Activated CD4-positive, alpha-beta memory T cell treated with anti-CD3 and anti-CD28 coated beads for 36 hours (primary cell): ENCODE data around the gene ZNF184. TPM values are rescaled to one million over a fixed set of nuclear protein-coding genes. Genes with fewer than 3 reads are reported as not detected.
A peak's percentile ranks its signal among the peaks of the same experiment; 100 is the strongest.

ENCODE experiments used
- CTCF ChIA-PET: fragments of 350-600 bp; sonication (Branson Sonifier 250); formaldehyde crosslinking; loops from one replicate; lab custom pipeline; 2021; ENCODE audit warnings: antibody characterized with exemption, inconsistent platforms; lab: Charles Lee
- POLR2A ChIA-PET: fragments of 350-600 bp; sonication (Branson Sonifier 250); formaldehyde crosslinking; loops from one replicate; lab custom pipeline; 2021; ENCODE audit warnings: antibody characterized with exemption; lab: Charles Lee
- DNase-seq: peaks from one replicate; pipeline ENCODE4 v3.0.0-alpha.2; 2020
- H3K27ac Mint-ChIP-seq: one replicate; pipeline ENCODE4 v1.8.0; 2021; ENCODE audit warnings: mixed read lengths
- H3K27me3 Mint-ChIP-seq: one replicate; pipeline ENCODE4 v1.8.0; 2021; ENCODE audit warnings: mixed read lengths
- H3K36me3 Mint-ChIP-seq: one replicate; pipeline ENCODE4 v1.8.0; 2021; ENCODE audit warnings: mixed read lengths
- H3K4me1 Mint-ChIP-seq: one replicate; pipeline ENCODE4 v1.8.0; 2021; ENCODE audit warnings: low read depth, mixed read lengths
- H3K4me3 Mint-ChIP-seq: one replicate; pipeline ENCODE4 v1.8.0; 2021; ENCODE audit warnings: mild to moderate bottlenecking, mixed read lengths
- H3K9me3 Mint-ChIP-seq: one replicate; pipeline ENCODE4 v1.8.0; 2021; ENCODE audit warnings: mixed read lengths
- intact Hi-C: fragments of 100-400 bp; cut with micrococcal nuclease; formaldehyde crosslinking; loops from one replicate; pipeline ENCODE4 v1.15.1; 2023
- total RNA-seq, 2 experiments: library from RNA; stranded (reverse); gene quantifications; one replicate each; pipeline ENCODE4 v1.2.3, GENCODE V29; 2021

ZNF184 gene
- total RNA-seq, 2 experiments from 2014 or later, result 12.2 to 12.7 TPM

- ChIA-PET POLR2A (interaction anchor here (1.4 kb wide), 1 partner anchor 15 kb away, joined by 3 read pairs; no protein-coding TSS in a partner anchor), CTCF (interaction anchor here (1.1 to 4.4 kb wide), 3 partner anchors 13 to 249 kb away, joined by 3 to 18 read pairs (median 5); no protein-coding TSS in a partner anchor)
- DNase-seq, result peak; percentile 86
- intact Hi-C loops, result loop anchor here (1.0 to 10.0 kb wide), 7 partner anchors 15 to 969 kb away; partner anchors contain the start of gene HMGN4
- Mint-ChIP-seq H3K27me3 (peaks cover 10% of the 10 kb centered on the region), H3K36me3 (peaks cover 2% of the 10 kb centered on the region), H3K4me3 (peak overlapping the region; percentile 88), H3K4me1 (peaks cover 26% of the 10 kb centered on the region), H3K27ac (peak overlapping the region; percentile 85), H3K9me3 (no peaks in the 10 kb centered on the region)
Measured at GRCh38 chr6:27503436-27504030, 30.6 kb upstream of the ZNF184 start.

DNA sequence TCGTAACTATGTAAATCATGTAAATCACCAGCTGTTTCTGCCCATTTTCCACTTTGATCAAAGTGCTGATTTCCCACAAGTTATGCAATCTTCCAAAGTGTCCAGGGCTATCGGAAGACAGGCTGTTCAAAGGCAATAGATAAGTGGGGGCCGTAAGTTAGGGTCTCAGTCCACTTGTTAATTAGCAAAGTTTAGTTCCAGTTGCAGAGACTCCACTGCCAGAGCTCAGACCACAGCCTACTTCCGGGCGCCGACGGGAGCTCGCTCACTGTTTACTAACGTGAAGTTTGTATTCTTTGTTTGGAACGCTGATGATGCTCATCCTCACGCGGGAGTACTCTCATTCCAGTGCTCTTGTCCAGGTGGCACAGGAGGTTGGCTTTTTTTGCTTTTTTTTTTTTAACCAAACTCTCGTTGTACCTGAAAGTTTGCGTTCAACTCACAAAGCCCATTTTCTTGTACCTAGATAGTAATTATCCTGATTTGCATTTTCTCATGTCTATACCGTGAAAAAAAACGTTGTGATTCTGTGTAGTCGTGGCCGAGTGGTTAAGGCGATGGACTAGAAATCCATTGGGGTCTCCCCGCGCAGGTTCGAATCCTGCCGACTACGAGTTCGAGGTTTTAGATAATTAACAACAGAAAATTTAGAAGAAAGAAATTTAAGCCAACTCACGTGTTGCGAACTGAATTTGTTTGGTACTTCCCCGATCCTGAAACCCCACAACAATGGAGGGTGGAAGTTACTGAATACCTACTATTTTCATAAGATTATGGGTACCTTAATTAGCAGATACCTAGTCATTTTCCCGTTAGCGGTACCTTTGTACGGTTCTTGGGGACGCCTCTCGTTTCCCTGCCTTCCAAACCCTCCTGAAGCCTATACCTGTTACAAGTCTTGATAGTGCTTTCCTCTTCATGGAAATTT is 29.9 kb upstream of the ZNF184 start:
- peak; percentile 85 for DNase-seq
- no peaks in the 10 kb centered on the region for H3K9me3 Mint-ChIP-seq
- peaks cover 2% of the 10 kb centered on the region for H3K36me3 Mint-ChIP-seq
- H3K27me3 Mint-ChIP-seq, result peaks cover 13% of the 10 kb centered on the region
- peak overlapping the region; percentile 85 for H3K27ac Mint-ChIP-seq
- H3K4me3 Mint-ChIP-seq, result peak overlapping the region; percentile 88
- POLR2A ChIA-PET, result interaction anchor here (1.0 to 1.2 kb wide), 2 partner anchors 16 to 371 kb away, joined by 3 to 5 read pairs; a partner anchor contains a TSS
- intact Hi-C loops, result loop anchor here (1.0 to 10.0 kb wide), 7 partner anchors 16 to 968 kb away; partner anchors contain the start of gene HMGN4
- H3K4me1 Mint-ChIP-seq, result peaks cover 26% of the 10 kb centered on the region
- CTCF ChIA-PET, result interaction anchor here (0.6 to 1.6 kb wide), 3 partner anchors 16 to 190 kb away, joined by 3 to 11 read pairs (median 3); no protein-coding TSS in a partner anchor

GRCh38 chr6:27501187-27501586 is 28.3 kb upstream of the ZNF184 start:
- CTCF ChIA-PET, result no interaction called here

GRCh38 chr6:27500177-27500576 is 27.3 kb upstream of the ZNF184 start:
- intact Hi-C loops, result loop anchor here (10.0 kb wide), 2 partner anchors 395 to 965 kb away; partner anchors contain the start of gene HMGN4
- Mint-ChIP-seq H3K27ac (no peak overlapping the region), H3K9me3 (peaks cover 2% of the 10 kb centered on the region), H3K36me3 (peaks cover 4% of the 10 kb centered on the region), H3K4me3 (no peak overlapping the region), H3K27me3 (peaks cover 26% of the 10 kb centered on the region), H3K4me1 (peaks cover 32% of the 10 kb centered on the region)
- CTCF ChIA-PET, result interaction anchor here (1.3 kb wide), 1 partner anchor 18 kb away, joined by 4 read pairs; no protein-coding TSS in a partner anchor
- POLR2A ChIA-PET, result no interaction called here
- no peak for DNase-seq

More at GRCh38 chr6:27501187-27501586, 28.3 kb upstream of the ZNF184 start:
- Mint-ChIP-seq H3K9me3 (peaks cover 2% of the 10 kb centered on the region), H3K27ac (no peak overlapping the region), H3K4me1 (peaks cover 28% of the 10 kb centered on the region), H3K27me3 (peaks cover 16% of the 10 kb centered on the region), H3K36me3 (peaks cover 2% of the 10 kb centered on the region), H3K4me3 (no peak overlapping the region)
- intact Hi-C loops, result loop anchor here (10.0 kb wide), 2 partner anchors 394 to 966 kb away; partner anchors contain the start of gene HMGN4
- no peak for DNase-seq
- POLR2A ChIA-PET, result no interaction called here

- ChIA-PET POLR2A (interaction anchor here (1.0 to 1.4 kb wide), 3 partner anchors 17 to 312 kb away, joined by 3 to 4 read pairs (median 4); partner anchors contain the start of gene ZNF184), CTCF (interaction anchor here (0.6 to 1.3 kb wide), 5 partner anchors 13 to 301 kb away, joined by 3 to 5 read pairs (median 4); no protein-coding TSS in a partner anchor)
- peak overlapping the region; percentile 81 for H3K4me3 Mint-ChIP-seq
- H3K4me1 Mint-ChIP-seq, result peaks cover 16% of the 10 kb centered on the region
- peak; percentile 87 for DNase-seq
- intact Hi-C loops, result loop anchor here (2.0 kb wide), 1 partner anchor 17 kb away; no protein-coding TSS in a partner anchor
- peaks cover 6% of the 10 kb centered on the region for H3K36me3 Mint-ChIP-seq
- peak overlapping the region; percentile 60 for H3K27ac Mint-ChIP-seq
- H3K27me3 Mint-ChIP-seq, result peaks cover 43% of the 10 kb centered on the region
- H3K9me3 Mint-ChIP-seq, result peaks cover 2% of the 10 kb centered on the region
Measured at GRCh38 chr6:27495386-27496135, 22.7 kb upstream of the ZNF184 start.

GRCh38 chr6:27494987-27495385 is 22.1 kb upstream of the ZNF184 start:
- DNase-seq, result no peak
- POLR2A ChIA-PET, result interaction anchor here (1.4 kb wide), 1 partner anchor 313 kb away, joined by 3 read pairs; a partner anchor contains a TSS
- Mint-ChIP-seq H3K27ac (no peak overlapping the region), H3K9me3 (peaks cover 2% of the 10 kb centered on the region), H3K27me3 (peaks cover 43% of the 10 kb centered on the region), H3K4me3 (peak overlapping the region; percentile 81), H3K36me3 (peaks cover 6% of the 10 kb centered on the region), H3K4me1 (peaks cover 16% of the 10 kb centered on the region)
- CTCF ChIA-PET, result interaction anchor here (1.1 to 1.3 kb wide), 3 partner anchors 13 to 24 kb away, joined by 3 to 5 read pairs (median 4); no protein-coding TSS in a partner anchor
- intact Hi-C loops, result loop anchor here (2.0 kb wide), 1 partner anchor 16 kb away; no protein-coding TSS in a partner anchor

- H3K9me3 Mint-ChIP-seq, result peaks cover 2% of the 10 kb centered on the region
- H3K27me3 Mint-ChIP-seq, result peaks cover 43% of the 10 kb centered on the region
- no peak for DNase-seq
- H3K4me3 Mint-ChIP-seq, result no peak overlapping the region
- peaks cover 6% of the 10 kb centered on the region for H3K36me3 Mint-ChIP-seq
- no peak overlapping the region for H3K27ac Mint-ChIP-seq
- intact Hi-C loops, result loop anchor here (2.0 kb wide), 1 partner anchor 15 kb away; no protein-coding TSS in a partner anchor
- peaks cover 16% of the 10 kb centered on the region for H3K4me1 Mint-ChIP-seq
- POLR2A ChIA-PET, result no interaction called here
- CTCF ChIA-PET, result interaction anchor here (1.1 kb wide), 1 partner anchor 180 kb away, joined by 3 read pairs; no protein-coding TSS in a partner anchor
Measured at GRCh38 chr6:27494103-27494502, 21.2 kb upstream of the ZNF184 start.

- Mint-ChIP-seq H3K4me1 (peaks cover 16% of the 10 kb centered on the region), H3K4me3 (no peak overlapping the region), H3K27me3 (peaks cover 34% of the 10 kb centered on the region), H3K27ac (no peak overlapping the region), H3K9me3 (peaks cover 2% of the 10 kb centered on the region), H3K36me3 (peaks cover 6% of the 10 kb centered on the region)
- intact Hi-C loops, result no loop called here
- ChIA-PET CTCF (no interaction called here), POLR2A (no interaction called here)
- no peak for DNase-seq
Measured at GRCh38 chr6:27492631-27493190, 19.8 kb upstream of the ZNF184 start.

GRCh38 chr6:27479319-27480182 is 6.6 kb upstream of the ZNF184 start:
- Mint-ChIP-seq H3K4me1 (peaks cover 5% of the 10 kb centered on the region), H3K27me3 (no peaks in the 10 kb centered on the region), H3K27ac (no peak overlapping the region), H3K4me3 (no peak overlapping the region), H3K9me3 (no peaks in the 10 kb centered on the region), H3K36me3 (no peaks in the 10 kb centered on the region)
- ChIA-PET POLR2A (interaction anchor here (0.8 to 1.8 kb wide), 8 partner anchors 8 to 388 kb away, joined by 3 to 10 read pairs (median 4); partner anchors contain the start of gene ZNF391), CTCF (interaction anchor here (0.7 to 1.4 kb wide), 7 partner anchors 16 to 393 kb away, joined by 3 to 7 read pairs (median 3); a partner anchor contains a TSS)
- intact Hi-C loops, result loop anchor here (1.0 to 10.0 kb wide), 17 partner anchors 15 to 1501 kb away; partner anchors contain the start of genes ABT1 and ZNF391
- peak; percentile 89 for DNase-seq
